Measurements from ENCODE around the gene H19.

GRCh38 chr11:1947592-1948237 is 49.9 kb downstream of the H19 start:
- no peak for TF ChIP-seq CTCF (IDR thresholded peaks at IDR 0.05; ENCODE audit: low read depth, low read length, missing input control)
- no peak for TF ChIP-seq SP1 (IDR thresholded peaks at IDR 0.05)
- TF ChIP-seq, protein P1, sequence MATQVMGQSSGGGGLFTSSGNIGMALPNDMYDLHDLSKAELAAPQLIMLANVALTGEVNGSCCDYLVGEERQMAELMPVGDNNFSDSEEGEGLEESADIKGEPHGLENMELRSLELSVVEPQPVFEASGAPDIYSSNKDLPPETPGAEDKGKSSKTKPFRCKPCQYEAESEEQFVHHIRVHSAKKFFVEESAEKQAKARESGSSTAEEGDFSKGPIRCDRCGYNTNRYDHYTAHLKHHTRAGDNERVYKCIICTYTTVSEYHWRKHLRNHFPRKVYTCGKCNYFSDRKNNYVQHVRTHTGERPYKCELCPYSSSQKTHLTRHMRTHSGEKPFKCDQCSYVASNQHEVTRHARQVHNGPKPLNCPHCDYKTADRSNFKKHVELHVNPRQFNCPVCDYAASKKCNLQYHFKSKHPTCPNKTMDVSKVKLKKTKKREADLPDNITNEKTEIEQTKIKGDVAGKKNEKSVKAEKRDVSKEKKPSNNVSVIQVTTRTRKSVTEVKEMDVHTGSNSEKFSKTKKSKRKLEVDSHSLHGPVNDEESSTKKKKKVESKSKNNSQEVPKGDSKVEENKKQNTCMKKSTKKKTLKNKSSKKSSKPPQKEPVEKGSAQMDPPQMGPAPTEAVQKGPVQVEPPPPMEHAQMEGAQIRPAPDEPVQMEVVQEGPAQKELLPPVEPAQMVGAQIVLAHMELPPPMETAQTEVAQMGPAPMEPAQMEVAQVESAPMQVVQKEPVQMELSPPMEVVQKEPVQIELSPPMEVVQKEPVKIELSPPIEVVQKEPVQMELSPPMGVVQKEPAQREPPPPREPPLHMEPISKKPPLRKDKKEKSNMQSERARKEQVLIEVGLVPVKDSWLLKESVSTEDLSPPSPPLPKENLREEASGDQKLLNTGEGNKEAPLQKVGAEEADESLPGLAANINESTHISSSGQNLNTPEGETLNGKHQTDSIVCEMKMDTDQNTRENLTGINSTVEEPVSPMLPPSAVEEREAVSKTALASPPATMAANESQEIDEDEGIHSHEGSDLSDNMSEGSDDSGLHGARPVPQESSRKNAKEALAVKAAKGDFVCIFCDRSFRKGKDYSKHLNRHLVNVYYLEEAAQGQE (IDR thresholded peaks at IDR 0.05), result no peak
- no peak for TF ChIP-seq TAF1 (conservative IDR thresholded peaks at IDR 0.05)
- no peak for TF ChIP-seq FOXA1 (IDR thresholded peaks at IDR 0.05)
